IMR-90 (cell line): ENCODE measurements around the gene AICDA.

Experiments used
- CEBPB ChIP-seq: IDR thresholded peaks from 2 replicates; pipeline ENCODE4 v1.6.1; 2012; ENCODE audit warnings: low read depth, low read length, improper control_type of control experiment
- CHD1 ChIP-seq: IDR thresholded peaks from 2 replicates; pipeline ENCODE4 v1.6.1; 2012; ENCODE audit warnings: low read depth, low read length, improper control_type of control experiment
- MAFK ChIP-seq: IDR thresholded peaks from 2 replicates; pipeline ENCODE4 v1.6.1; 2012; ENCODE audit warnings: low read depth, low read length, improper control_type of control experiment
- MAZ ChIP-seq: IDR thresholded peaks from 2 replicates; pipeline ENCODE4 v1.6.1; 2012; ENCODE audit warnings: low read depth, mild to moderate bottlenecking, low read length, improper control_type of control experiment, moderate library complexity, borderline replicate concordance
- MXI1 ChIP-seq: IDR thresholded peaks from 2 replicates; pipeline ENCODE4 v1.6.1; 2012; ENCODE audit warnings: low read depth, mild to moderate bottlenecking, low read length, moderate library complexity, borderline replicate concordance
- NFE2L2 ChIP-seq: fragments of 150-350 bp; IDR thresholded peaks from 2 replicates; pipeline ENCODE4 v1.6.1; 2016; ENCODE audit warnings: low read depth, mild to moderate bottlenecking, low read length
- POLR2A ChIP-seq: IDR thresholded peaks from 2 replicates; pipeline ENCODE4 v1.6.1; 2012; ENCODE audit warnings: mild to moderate bottlenecking, low read depth, low read length
- RAD21 ChIP-seq: IDR thresholded peaks from 2 replicates; pipeline ENCODE4 v1.6.1; 2012; ENCODE audit warnings: low read length, improper control_type of control experiment
- RCOR1 ChIP-seq: IDR thresholded peaks from 2 replicates; pipeline ENCODE4 v1.6.1; 2012; ENCODE audit warnings: mild to moderate bottlenecking, low read length, improper control_type of control experiment; ENCODE audit not compliant: insufficient replicate concordance
- RFX5 ChIP-seq: IDR thresholded peaks from 2 replicates; pipeline ENCODE4 v1.8.0; 2012; ENCODE audit warnings: low read depth, mild to moderate bottlenecking, low read length, moderate library complexity
- SMC3 ChIP-seq: fragments of 150-350 bp; IDR thresholded peaks from 2 replicates; pipeline ENCODE4 v1.6.1; 2016; ENCODE audit warnings: low read depth, mild to moderate bottlenecking, antibody characterized with exemption, low read length, moderate library complexity
- TF ChIP-seq, protein P1 (sequence below): conservative IDR thresholded peaks from 2 replicates; pipeline ENCODE4 v1.5.1; 2012; ENCODE audit warnings: mild to moderate bottlenecking, low read depth, low read length, improper control_type of control experiment
- TF ChIP-seq, protein P2 (sequence below): fragments of 150-350 bp; IDR thresholded peaks from 2 replicates; pipeline ENCODE4 v1.6.1; 2017; ENCODE audit warnings: mild to moderate bottlenecking, antibody characterized with exemption, low read length, low read depth
- TF ChIP-seq, protein P3 (sequence below): fragments of 150-350 bp; IDR thresholded peaks from 2 replicates; pipeline ENCODE4 v1.6.1; 2016; ENCODE audit warnings: low read depth, mild to moderate bottlenecking, low read length, moderate library complexity, borderline replicate concordance

DNA sequence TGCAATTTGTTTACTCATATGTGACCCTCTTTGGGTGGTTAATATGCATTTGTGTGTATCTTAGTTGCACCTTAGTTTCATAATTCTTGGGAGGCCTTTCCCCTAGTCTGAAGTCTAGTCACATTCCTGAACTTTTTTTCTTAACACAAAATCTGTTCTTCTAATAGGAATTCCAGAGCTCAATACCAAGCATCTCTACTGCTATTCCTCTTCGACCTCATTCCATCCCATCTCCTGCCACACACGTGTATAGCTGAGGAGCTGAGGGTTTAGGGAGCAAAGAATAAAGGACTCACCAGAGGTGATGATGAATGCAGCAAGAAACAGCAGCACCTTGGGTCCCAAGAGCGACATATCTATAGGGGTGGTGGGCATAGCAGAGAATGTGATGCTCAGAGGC lies 49.1 kb upstream of the AICDA start:
- no peak for TF ChIP-seq POLR2A
- TF ChIP-seq, protein P1, sequence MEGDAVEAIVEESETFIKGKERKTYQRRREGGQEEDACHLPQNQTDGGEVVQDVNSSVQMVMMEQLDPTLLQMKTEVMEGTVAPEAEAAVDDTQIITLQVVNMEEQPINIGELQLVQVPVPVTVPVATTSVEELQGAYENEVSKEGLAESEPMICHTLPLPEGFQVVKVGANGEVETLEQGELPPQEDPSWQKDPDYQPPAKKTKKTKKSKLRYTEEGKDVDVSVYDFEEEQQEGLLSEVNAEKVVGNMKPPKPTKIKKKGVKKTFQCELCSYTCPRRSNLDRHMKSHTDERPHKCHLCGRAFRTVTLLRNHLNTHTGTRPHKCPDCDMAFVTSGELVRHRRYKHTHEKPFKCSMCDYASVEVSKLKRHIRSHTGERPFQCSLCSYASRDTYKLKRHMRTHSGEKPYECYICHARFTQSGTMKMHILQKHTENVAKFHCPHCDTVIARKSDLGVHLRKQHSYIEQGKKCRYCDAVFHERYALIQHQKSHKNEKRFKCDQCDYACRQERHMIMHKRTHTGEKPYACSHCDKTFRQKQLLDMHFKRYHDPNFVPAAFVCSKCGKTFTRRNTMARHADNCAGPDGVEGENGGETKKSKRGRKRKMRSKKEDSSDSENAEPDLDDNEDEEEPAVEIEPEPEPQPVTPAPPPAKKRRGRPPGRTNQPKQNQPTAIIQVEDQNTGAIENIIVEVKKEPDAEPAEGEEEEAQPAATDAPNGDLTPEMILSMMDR, result no peak
- TF ChIP-seq, protein P2, sequence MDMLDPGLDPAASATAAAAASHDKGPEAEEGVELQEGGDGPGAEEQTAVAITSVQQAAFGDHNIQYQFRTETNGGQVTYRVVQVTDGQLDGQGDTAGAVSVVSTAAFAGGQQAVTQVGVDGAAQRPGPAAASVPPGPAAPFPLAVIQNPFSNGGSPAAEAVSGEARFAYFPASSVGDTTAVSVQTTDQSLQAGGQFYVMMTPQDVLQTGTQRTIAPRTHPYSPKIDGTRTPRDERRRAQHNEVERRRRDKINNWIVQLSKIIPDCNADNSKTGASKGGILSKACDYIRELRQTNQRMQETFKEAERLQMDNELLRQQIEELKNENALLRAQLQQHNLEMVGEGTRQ, result no peak
- TF ChIP-seq RAD21, result no peak
- no peak for TF ChIP-seq SMC3
- no peak for TF ChIP-seq RCOR1
- no peak for TF ChIP-seq MAFK
- no peak for TF ChIP-seq MAZ
- no peak for TF ChIP-seq RFX5
- no peak for TF ChIP-seq CEBPB
- TF ChIP-seq NFE2L2, result no peak
- TF ChIP-seq CHD1, result no peak
- TF ChIP-seq, protein P3, sequence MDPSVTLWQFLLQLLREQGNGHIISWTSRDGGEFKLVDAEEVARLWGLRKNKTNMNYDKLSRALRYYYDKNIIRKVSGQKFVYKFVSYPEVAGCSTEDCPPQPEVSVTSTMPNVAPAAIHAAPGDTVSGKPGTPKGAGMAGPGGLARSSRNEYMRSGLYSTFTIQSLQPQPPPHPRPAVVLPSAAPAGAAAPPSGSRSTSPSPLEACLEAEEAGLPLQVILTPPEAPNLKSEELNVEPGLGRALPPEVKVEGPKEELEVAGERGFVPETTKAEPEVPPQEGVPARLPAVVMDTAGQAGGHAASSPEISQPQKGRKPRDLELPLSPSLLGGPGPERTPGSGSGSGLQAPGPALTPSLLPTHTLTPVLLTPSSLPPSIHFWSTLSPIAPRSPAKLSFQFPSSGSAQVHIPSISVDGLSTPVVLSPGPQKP, result no peak
- no peak for TF ChIP-seq MXI1
